IPS-NIHi11 (cell line): Measurements from ENCODE around the gene MRPL54.

ENCODE experiments used
- DNase-seq: peaks from one replicate; pipeline ENCODE4 v3.0.0; 2012; ENCODE audit warnings: mixed read lengths, low spot score

MRPL54 gene

DNA sequence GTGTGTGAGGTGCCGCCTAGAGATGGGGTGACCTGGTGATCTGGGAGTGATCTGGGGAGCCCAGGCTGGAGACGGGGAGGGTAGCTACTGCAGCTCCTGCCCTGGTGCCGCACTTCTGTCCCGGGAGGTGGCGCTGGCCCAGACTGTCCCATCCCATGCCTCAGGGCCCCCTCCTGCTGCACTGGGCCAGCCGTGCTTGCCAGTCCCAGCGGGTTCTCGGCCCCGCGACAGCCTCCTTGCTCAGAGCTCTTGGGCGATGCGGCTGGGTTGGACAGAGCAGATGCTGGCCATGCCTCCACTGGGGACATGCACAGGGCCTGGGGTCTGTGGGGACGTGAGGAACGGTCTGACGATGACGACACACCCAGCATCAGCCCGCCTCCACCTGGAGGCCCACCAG lies 7.0 kb downstream of the MRPL54 start:
- DNase-seq, result no peak

DNA sequence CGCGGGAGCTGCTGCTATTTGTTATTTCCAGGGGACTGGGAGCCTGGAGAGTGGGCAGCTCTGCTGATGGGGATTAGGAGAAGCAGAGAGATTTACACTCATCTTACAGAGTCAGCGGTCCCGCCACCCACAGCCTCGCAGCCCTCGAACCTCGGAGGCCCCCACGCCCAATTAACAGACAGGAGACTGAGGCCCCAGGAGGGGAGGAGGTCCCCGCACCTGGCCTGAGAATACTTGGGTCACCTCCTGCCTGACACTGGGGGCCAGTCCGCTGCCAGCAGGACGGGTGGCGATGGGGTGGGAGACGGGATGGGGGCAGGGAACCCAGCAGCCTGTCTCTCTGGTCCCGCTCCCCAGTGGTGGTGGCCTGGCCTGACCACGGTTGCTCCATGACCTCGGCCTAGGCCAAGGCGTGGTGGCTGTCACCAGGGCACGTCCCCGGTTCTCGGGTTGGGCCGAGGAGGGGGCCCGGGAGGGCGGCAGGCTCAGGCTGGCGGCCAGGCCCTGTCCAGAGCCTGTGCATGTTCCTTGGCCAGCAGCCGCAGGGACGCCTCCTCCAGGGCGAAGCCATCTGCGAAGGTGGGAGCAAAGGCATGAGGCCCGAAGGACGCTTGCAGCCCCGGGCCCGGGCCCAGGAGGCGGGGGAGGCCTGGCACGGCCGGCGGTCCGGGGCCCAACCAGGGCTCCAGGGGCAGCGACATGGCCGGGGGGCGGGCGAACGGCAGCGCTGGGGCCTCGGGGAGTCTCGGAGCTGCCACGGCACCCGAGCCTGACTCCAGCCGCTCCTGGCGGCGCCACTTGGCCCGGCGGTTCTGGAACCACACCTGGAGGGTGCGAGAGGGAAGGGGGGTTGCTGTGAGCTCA lies 7.9 kb downstream of the MRPL54 start:
- peak; percentile 67 for DNase-seq

DNA sequence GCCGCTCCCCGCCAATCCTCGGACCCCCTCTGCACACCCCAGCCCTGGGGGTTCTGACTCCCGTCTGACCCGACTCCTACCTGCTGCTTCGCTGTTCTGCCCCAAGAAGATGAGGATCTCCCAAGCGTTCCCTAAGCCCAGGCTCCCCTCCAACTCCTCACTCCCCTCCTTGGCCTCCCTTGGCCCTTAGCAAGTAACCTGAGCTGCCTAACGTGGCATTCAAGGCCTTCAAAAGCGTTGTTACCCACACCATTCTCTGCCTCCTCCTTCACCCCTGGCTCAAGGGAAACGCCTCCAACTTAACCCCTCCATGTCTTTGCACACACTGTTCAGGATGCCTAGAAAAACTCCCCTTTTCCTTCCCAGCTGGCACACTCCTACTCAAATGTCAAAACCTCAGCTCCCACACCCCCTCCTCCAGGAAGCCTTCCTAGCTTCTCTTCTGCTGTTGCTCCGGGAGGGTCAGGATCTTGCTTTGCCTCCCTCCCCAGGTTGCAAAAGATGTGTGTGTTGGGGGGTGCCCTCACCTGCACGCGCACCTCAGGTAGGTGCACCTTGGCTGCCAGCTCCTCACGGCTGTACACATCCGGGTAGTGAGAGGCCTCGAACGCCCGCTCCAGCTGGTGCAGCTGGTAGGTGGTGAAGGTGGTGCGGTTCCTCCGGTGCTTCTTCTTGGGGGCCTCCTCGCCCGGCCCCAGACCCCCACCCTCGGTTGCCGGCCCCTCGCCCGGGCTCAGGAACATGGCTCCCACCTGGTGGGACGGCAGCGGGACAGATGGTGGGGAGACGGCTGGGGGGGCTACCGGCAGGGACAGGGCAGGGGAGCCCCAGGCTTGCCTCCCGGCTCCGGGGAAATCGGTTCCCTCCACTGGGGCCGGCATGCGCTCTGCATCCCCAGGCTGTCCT lies 8.8 kb downstream of the MRPL54 start:
- no peak for DNase-seq

DNA sequence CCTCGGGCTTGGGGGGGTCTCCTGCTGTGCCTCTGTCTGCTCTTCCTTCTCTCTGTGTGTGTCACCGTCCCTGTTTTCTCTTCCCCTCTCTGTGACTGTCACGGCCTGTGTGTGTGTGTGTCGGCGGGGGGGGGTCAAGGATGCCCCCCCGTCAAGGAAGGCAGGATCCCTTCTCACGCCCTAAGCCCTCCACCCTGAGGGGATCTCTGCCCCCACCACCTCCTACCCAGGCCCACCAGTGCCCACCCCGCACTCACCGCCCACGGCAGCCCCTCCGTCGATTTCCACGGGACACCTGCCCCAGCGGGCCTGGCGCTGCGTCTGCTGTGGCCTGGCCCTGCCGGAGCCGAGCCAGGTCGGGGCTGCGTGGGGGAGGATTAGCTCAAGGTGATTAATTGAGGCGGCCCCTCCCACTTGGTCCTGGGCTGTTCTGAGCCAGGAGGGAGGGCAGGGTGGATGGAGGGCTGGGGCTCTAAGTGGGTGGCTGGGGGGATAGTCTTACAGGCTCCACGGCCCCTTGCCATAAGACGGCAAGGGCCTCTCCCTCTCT lies 9.5 kb downstream of the MRPL54 start, which contains the start of gene RAX2:
Gene RAX2 (minus strand): TSS at position 323 of the 550 bp plus-strand sequence. CDS start 486 bp downstream, outside the sequence.
- DNase-seq, result no peak

DNA sequence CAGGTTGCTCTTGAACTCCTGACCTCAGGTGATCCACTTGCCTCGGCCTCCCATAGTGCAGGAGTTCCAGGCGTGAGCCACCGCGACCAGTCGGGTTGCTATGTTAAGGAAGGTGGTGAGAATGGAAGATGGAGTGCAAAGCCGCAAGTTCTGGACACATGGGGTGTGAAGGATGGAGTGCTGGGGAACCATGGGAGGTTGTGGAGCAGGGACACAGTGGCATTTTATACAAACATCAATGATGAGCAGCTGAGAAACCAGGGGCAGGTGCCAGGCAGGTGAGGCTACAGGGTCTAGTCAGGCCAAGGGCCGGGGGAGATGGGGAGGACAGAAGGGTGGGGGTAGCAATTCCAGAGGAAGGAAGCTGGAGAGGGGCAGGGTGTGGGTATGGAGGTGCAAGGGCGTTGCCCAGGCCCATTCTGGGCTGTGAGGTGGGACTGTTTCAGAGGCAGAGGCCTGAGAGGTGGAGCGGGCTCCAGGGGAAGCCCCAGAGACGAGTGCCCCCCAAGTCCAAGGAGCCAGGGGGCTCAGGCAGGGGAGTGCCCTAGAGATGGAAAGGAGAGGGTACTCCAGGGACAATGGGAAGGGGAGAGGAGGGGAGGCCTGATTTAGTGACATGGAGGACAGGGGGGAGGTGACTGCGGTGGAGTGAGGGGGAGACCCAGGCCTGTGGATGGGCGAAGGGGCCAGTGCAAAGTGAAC lies 11.5 kb downstream of the MRPL54 start:
- DNase-seq, result no peak

DNA sequence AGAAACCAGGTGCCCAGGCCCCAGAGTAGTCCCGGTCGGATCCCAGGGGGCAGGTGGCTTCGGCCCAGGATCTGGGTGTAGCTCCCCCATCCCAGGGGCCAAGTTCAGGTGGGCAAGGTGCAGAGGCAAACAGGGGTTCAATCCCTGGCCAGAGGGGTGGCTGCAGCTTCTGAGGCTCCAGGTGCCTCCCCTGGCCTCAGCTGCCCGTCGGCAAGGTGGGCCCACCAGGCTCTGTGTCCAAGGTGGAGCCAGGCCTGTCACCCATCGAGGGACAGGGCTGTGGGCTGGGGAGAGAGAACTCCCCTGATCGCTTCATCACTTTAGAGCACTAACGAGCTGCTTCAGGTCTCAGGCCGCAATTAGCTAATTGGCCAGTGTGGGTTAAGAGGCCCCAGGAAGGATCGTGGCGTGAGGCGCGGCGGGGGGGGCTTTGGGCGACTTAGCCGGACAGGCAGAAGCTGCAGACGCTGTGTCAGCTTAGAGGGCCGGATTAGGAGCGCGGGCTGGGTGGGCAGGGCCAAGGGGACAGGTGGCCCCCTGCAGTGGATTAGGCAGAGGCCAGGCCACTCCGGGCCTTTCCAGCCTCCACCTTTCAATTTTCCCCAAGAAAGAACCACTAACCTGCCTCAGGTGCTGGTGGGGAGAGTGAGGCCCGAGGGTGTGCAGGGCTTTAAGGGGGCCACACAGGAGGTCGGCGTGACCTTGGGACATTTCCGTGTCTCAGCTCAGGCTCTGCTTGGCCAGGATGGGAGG lies 12.3 kb downstream of the MRPL54 start:
- peak; percentile 42 for DNase-seq

DNA sequence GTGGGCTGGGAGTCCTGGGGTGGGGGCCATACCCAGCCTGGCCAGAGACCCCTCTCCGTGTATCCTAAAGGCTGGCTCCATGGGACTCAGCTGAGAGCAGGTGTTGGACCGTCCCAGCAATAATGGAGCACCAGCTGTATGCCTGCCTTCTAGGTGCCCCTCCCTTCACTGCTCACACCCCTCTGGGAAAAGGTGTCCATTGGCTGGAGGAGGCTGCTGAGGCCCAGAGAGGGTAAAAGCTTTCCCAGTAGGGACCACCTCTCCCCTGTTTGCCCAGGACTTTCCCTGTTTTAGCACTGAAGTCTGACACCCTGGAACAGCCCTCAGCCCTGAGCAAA lies 12.9 kb downstream of the MRPL54 start:
- DNase-seq, result no peak

DNA sequence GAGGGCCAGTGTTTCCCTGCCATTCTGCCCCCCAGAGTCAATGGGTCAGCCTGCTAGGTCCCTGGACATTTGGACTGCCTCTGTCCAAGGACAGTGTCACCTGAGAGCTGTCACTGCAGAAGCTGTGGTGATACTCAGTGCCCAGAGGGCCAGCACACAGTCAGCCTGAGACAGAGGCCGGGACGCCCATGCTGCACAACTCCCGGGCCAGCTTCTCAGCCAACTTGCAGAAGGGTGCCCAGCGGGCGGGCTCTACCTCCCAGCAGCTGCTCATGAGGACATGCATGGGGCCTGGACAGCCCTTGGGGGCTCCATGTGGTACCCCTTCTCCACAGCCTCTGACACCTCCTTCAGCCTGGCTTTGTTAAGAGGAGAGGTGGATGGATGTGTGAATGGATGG lies 13.3 kb downstream of the MRPL54 start:
- DNase-seq, result no peak

DNA sequence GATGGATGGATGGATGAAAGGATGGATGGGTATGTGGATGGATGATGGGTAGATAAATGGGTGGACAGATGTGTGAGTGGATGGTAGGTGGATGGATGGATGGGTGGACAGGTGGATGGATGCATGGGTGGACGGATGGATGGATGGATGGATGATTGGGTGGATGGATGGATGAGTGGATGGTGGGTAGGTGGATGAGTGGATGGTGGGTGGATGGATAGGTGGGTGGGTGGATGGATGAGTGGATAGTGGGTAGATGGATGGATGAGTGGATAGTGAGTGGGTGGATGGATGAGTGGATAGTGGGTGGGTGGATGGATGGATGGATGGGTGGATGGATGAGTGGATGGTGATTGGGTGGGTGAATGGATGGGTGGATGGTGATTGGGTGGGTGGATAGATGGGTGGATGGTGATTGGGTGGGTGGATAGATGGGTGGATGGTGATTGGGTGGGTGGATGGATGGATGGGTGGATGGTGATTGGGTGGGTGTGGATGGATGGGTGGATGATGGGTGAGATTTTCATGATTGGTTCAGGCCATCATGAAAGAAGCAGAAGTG lies 14.1 kb downstream of the MRPL54 start:
- no peak for DNase-seq

DNA sequence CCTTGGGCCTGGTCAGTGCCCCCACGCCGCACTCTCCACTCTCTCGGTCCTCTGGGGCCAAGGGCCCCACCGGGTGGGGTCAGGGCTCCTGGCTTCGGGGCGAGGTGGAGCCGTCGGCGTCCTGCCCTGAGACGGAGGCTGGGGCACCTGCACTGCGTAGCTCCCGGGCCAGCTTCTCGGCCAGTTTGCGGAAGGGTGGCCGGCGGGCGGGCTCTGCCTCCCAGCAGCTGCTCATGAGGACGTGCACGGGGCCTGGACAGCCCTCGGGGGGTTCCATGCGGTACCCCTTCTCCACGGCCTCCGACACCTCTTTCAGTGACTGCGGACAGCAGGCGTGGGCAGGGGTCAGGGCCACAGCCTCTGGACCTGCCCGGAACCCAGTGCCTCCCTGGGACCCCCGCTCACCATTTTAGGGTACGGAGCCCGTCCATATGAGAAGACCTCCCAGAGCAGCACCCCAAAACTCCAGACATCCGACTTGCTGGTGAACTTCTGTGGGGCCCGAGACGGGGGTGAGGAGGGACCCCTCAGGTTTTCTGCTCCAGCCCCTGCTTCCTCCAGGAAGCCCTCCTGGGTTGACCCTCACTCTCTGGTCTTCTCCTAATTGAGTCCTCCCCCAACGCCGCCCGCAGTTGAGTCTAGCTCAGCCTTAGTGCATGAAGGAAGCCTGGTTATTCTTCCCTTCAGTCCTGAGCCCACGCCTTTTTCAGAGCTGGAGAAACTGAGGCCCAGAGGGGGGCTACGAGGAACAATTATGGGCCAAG lies 15.8 kb downstream of the MRPL54 start:
- no peak for DNase-seq

DNA sequence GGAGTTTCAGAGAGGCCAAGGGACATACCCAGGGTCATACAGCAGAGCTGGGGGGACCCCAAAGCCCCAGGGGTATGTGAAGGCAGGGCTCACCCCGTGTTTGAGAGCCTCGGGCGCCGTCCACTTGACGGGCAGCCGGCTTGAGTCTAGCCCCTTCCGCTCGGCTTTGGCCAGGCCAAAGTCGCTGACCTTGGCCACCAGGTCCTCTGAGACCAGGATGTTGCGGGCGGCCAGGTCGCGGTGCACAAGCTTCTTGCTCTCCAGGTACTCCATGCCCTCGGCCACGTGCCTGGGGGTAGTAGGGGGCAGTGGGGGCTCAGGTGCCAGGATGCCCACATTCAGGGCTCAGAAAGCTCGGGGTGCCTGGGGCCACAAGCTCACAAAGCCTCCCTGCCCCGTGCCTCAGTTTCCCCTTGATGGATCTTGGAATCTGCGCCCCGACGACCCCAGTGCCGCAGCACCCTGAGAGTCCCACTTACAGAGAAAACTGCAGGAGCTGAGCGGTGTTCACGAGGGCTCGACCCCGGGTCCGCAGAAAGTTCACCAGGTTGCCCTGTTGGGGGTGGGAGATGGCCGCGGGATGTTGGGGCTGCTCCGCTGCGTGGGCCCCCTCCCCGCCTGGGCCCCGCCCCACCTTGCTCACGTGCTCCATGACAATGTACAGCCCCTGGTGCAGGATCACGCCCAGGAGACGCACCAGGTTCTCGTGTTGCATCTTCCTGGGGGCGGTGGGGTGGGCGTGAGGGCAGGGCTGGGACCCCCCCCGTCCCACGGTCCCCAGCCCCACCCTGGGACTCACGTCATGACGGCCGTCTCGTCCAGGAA lies 16.6 kb downstream of the MRPL54 start:
- peak; percentile 31 for DNase-seq

DNA sequence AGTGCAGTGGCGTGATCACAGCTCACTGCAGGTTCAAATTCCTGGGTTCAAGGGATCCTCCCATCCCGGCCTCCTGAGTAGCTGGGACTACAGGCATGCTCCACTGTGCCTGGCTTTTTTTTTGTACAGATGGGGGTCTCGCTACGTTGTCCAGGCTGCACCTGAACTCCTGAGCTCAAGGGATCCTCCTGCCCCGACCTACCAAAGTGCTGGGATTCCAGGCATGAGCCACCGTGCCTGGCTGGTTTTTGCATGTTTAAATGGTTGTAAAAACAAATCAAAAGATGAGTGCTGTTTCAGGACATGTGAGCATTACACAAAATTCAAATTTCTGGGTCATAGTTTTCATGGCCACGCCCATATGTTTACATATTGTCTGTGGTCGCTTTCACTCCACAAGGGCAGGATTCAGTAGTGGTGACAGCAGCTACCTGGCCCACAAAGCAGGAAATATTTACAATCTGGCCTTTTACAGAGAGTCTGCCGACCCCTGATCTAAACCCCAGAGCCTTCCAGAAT lies 18.4 kb downstream of the MRPL54 start:
- no peak for DNase-seq

DNA sequence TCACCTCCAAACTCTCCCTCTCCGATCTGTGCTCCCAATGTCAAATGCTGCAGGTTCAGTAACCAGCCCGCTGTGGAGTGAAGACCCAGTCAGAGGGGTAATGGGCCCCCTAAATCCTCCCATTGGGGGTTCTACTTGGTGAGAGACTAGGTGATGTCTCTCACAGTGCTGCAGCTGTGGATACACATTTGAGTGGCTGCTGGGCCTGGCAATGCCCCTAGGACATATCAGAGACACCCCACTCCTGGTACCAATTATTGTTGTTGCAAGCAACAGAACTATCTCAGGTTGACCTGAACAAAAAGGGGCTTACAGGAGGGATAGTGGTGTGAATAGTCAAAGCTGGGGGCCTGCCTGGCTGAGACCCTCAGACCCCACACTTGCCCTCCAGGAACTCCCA lies 19.1 kb downstream of the MRPL54 start:
- DNase-seq, result no peak

DNA sequence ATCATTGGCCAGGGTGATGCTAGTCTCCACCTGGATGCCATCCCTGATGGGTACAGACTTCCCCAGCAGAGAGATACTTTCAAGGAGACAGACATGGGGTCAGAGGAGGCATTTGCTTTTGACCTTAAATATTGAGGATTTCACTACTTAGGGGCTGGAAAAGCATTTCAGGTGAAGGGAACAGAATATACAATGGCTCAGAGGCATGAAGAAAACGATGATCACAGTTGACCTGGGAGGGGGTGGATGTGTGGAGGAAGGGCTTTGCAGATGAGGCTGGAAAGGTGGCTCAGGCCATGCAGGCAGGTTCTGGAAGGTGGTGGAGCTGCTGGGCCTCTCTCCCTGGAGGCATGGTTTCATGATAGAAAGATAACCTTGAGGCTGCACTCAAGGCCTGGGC lies 19.8 kb downstream of the MRPL54 start:
- no peak for DNase-seq

DNA sequence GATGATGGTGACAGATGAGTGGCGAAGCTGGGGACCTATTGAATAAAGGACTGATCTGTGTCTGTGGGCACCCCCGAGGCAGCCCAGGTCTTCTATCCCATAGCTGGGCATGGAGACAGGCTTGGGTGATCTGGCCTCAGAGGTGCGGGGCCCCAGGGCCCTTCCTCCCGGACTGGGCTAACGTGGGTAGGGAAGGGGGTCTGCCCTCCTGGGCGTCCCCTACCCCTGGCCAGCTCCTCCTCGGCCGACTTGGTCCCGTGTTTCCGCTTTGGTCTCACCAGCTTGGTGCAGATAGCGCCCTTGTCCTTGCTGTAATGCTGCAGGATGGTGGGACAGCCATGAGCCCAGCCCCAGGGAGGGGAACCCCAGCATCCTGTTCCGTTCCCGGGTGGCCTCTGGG lies 20.4 kb downstream of the MRPL54 start:
- no peak for DNase-seq

DNA sequence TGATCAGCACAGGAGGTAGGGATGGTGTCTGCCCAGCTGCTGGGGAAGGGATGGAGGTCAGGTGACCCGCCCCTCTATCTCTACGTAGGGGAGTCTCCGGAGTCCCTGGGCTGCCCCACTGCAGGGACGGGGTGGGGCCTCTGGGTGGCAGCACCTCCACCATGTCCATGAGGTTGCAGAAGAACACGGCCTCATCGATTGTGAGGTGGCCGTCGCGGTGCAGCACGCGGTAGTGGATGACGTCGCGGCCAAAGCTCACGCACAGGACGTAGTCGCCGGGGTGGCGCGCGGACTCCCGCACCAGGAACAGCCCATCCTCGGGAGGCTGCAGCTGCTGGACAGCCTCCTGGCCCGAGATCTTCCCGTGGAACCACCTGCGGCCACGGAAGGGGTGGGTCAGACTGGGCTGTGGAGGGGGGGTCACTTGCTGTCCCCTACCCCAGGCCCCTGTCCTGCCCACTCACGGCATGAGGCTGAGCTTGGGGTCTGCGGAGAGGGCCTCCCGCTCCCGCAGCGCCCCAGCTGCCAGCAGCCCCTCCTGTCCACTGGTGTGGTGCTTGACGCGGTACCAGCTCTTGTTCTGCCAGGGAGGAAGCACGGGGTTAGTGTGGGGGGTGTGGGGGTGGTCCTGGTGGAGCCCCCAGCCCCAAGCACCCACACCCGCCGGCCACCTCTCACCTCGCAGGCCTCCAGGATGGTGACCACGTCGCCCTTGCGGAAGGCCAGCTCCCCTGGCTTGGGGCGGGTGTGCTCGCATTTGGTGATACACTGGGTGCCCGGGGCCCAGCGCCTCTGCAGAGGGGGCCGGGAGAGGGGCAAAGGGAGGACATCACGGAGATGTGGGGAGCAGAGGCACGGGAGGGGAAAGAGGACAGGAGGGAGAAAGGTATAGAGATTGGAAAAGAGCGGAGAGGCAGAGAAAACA lies 21.4 kb downstream of the MRPL54 start:
- DNase-seq, result peak; percentile 85

DNA sequence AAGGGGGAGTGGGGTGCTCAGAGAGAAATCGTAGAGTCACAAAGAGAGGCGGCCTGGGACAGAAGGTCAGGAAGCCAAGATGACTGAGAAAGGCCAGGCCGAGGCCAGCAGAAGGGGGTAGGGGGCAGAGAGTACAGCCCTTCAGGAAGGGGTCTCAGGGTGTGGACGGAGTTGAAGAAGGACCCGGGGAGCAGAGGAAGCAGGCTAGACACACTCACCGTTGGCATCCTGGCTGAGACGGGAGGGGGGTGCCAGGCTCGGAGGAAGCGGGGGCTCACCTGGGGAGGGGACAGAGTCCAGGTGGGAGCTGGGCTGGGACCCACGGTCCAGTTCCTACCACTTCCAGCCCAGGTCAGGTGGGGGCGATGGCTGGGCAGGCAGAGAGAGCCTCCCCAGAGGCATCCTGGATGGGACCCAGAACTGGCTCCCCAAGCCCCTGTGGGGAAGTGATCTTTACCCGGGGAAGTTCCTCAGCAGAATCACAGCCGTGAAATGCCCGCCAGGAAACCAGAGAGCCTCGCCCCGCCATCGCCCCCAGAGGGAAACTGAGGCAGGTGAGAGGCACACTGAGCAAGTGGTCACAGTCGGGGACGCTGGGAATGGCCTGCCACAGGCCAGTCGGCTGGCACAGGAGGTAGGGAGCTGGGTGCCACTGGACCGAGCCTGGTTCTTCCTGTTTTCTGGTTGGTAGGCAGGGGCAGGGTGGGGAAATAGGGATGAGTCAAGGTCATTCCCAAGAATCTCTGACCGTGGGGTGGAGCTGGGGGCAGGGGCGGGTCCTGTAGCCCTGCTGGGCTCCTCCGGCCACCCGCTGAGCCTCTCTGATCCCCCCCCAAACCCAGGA lies 22.3 kb downstream of the MRPL54 start:
- DNase-seq, result peak; percentile 37
